H1 (cell line): ENCODE results near the gene SASS6. TPM values are rescaled to one million over a fixed set of nuclear protein-coding genes. Genes with fewer than 3 reads are reported as not detected.

Experiments
- CTCF ChIA-PET: fragments of 300-600 bp; sonication (Branson Sonifier 250); formaldehyde crosslinking; loops from one replicate; lab custom pipeline; 2021; ENCODE audit not compliant: partially characterized antibody; lab: Charles Lee
- POLR2A ChIA-PET: fragments of 300-600 bp; sonication (Branson Sonifier 250); formaldehyde crosslinking; loops from one replicate; lab custom pipeline; 2021; ENCODE audit warnings: inconsistent platforms; ENCODE audit not compliant: partially characterized antibody; lab: Charles Lee
- DNase-seq, 2 experiments: peaks; one replicate each; pipeline versions ENCODE4 v3.0.0 to v3.0.0-alpha.2; 2010 to 2022; ENCODE audit warnings: low spot score in 2 of 2, low read depth in 1 of 2, mixed read lengths in 1 of 2
- FAIRE-seq: peaks from 2 replicates; lab custom pipeline; 2011; peaks lifted over from hg19 to GRCh38; lab: Jason Lieb, UNC
- H2AFZ ChIP-seq: 2 replicates; pipeline ENCODE4 v1.8.1; 2012; ENCODE audit warnings: low read length, inconsistent platforms
- H2AK5ac ChIP-seq: 2 replicates; pipeline ENCODE4 v1.6.1; 2013; ENCODE audit warnings: low read depth, low read length
- H2BK120ac ChIP-seq: replicated peaks from 2 replicates; pipeline ENCODE3; 2013; ENCODE audit warnings: low read depth, low read length, inconsistent platforms
- H2BK12ac ChIP-seq: 2 replicates; pipeline ENCODE4 v1.6.1; 2013; ENCODE audit warnings: low read depth, low read length
- H2BK15ac ChIP-seq: 2 replicates; pipeline ENCODE4 v1.6.1; 2013; ENCODE audit warnings: low read length
- H2BK20ac ChIP-seq: 2 replicates; pipeline ENCODE4 v1.6.1; 2013; ENCODE audit warnings: low read length
- H2BK5ac ChIP-seq: 2 replicates; pipeline ENCODE4 v1.6.1; 2013; ENCODE audit warnings: low read depth, low read length
- H3K14ac ChIP-seq: 2 replicates; pipeline ENCODE4 v1.6.1; 2013; ENCODE audit warnings: inconsistent platforms; ENCODE audit not compliant: insufficient read length
- H3K18ac ChIP-seq: 2 replicates; pipeline ENCODE4 v1.6.1; 2013; ENCODE audit warnings: low read length; ENCODE audit errors: extremely low read depth
- H3K23ac ChIP-seq: 2 replicates; pipeline ENCODE4 v1.6.1; 2013; ENCODE audit warnings: inconsistent platforms; ENCODE audit not compliant: insufficient read length
- H3K23me2 ChIP-seq: 2 replicates; pipeline ENCODE4 v1.6.1; 2013; ENCODE audit warnings: low read depth, low read length
- H3K27ac ChIP-seq: 2 replicates; pipeline ENCODE4 v1.6.1; 2011; ENCODE audit warnings: low read depth, low read length, inconsistent platforms
- H3K27me3 ChIP-seq, 4 experiments: replicated peaks in 1 of 4; 1 replicate in 1 of 4; 2 replicates in 3 of 4; pipeline versions ENCODE4 v1.6.1 to v1.8.1; 2011 to 2013; ENCODE audit warnings: low read length in 3 of 4, mild to moderate bottlenecking in 3 of 4, inconsistent platforms in 2 of 4, mixed read lengths in 2 of 4, moderate library complexity in 1 of 4; ENCODE audit not compliant: control insufficient read depth in 3 of 4, insufficient read depth in 3 of 4; ENCODE audit errors: extremely low read depth in 1 of 4
- H3K36me3 ChIP-seq, 4 experiments: 2 replicates each; pipeline versions ENCODE4 v1.6.1 to v1.8.1; 2011 to 2013; ENCODE audit warnings: mild to moderate bottlenecking in 4 of 4, low read length in 3 of 4, moderate library complexity in 2 of 4, control low read depth in 1 of 4, inconsistent platforms in 1 of 4; ENCODE audit not compliant: insufficient read depth in 4 of 4, control insufficient read depth in 2 of 4
- H3K4ac ChIP-seq: replicated peaks from 2 replicates; pipeline ENCODE3; 2013; ENCODE audit warnings: low read length, low read depth, mixed read lengths, inconsistent platforms; ENCODE audit not compliant: insufficient read length
- H3K4me1 ChIP-seq, 4 experiments: replicated peaks in 1 of 4; 1 replicate in 1 of 4; 2 replicates in 3 of 4; pipeline versions ENCODE4 v1.6.1 to v1.8.1; 2011 to 2013; ENCODE audit warnings: low read length in 3 of 4, inconsistent platforms in 2 of 4, mixed read lengths in 1 of 4; ENCODE audit not compliant: insufficient read depth in 4 of 4, control insufficient read depth in 3 of 4
- H3K4me2 ChIP-seq, 2 experiments: 2 replicates each; pipeline versions ENCODE4 v1.6.1 to v1.8.1; 2011 to 2013; ENCODE audit warnings: low read depth in 2 of 2, low read length in 2 of 2, control low read depth in 1 of 2, inconsistent platforms in 1 of 2, mild to moderate bottlenecking in 1 of 2; ENCODE audit not compliant: insufficient read depth in 1 of 2
- H3K4me3 ChIP-seq, 4 experiments: fragments of 200-600, 300-600 bp in 1 of 4; sonication (generic), shearing (Covaris generic), sonication (Bioruptor Twin) in 1 of 4; 2 replicates each; pipeline versions ENCODE4 v1.5.1 to v1.8.1; 2011 to 2016; ENCODE audit warnings: low read length in 4 of 4, low read depth in 3 of 4, control low read depth in 2 of 4, inconsistent platforms in 2 of 4, mild to moderate bottlenecking in 2 of 4, mixed read lengths in 1 of 4, moderate library complexity in 1 of 4; ENCODE audit not compliant: insufficient read depth in 2 of 4; ENCODE audit errors: extremely low read depth in 1 of 4
- H3K56ac ChIP-seq: replicated peaks from 2 replicates; pipeline ENCODE3; 2013; ENCODE audit warnings: low read depth, mild to moderate bottlenecking, mixed read lengths, low read length, inconsistent platforms; ENCODE audit not compliant: insufficient read length
- H3K79me1 ChIP-seq: 2 replicates; pipeline ENCODE4 v1.6.1; 2013; ENCODE audit warnings: low read depth, low read length, control low read depth
- H3K79me2 ChIP-seq, 2 experiments: 2 replicates each; pipeline versions ENCODE4 v1.6.1 to v1.8.1; 2012 to 2013; ENCODE audit warnings: low read length in 2 of 2, mild to moderate bottlenecking in 2 of 2, inconsistent platforms in 1 of 2; ENCODE audit not compliant: insufficient read depth in 2 of 2, control insufficient read depth in 1 of 2
- H3K9ac ChIP-seq, 4 experiments: replicated peaks in 1 of 4; 1 replicate in 1 of 4; 2 replicates in 3 of 4; pipeline versions ENCODE4 v1.6.1 to v1.8.1; 2011 to 2013; ENCODE audit warnings: low read depth in 3 of 4, low read length in 3 of 4, control low read depth in 2 of 4, mild to moderate bottlenecking in 2 of 4, moderate library complexity in 2 of 4, inconsistent platforms in 1 of 4; ENCODE audit errors: extremely low read depth in 1 of 4
- H3K9me3 ChIP-seq, 2 experiments: 2 replicates each; pipeline versions ENCODE4 v1.6.1 to v1.8.1; 2012 to 2013; ENCODE audit warnings: mild to moderate bottlenecking in 2 of 2, moderate library complexity in 2 of 2, control low read depth in 1 of 2, inconsistent platforms in 1 of 2, low read depth in 1 of 2, low read length in 1 of 2, mixed read lengths in 1 of 2; ENCODE audit not compliant: insufficient read depth in 2 of 2
- H4K20me1 ChIP-seq, 2 experiments: replicated peaks in 1 of 2; 2 replicates each; pipeline versions ENCODE3 to v1.8.1; 2011 to 2013; ENCODE audit warnings: inconsistent platforms in 2 of 2, low read length in 2 of 2, mild to moderate bottlenecking in 1 of 2; ENCODE audit not compliant: insufficient read depth in 2 of 2, control insufficient read depth in 1 of 2
- H4K5ac ChIP-seq: 2 replicates; pipeline ENCODE4 v1.6.1; 2013; ENCODE audit warnings: low read length, low read depth, mixed read lengths, inconsistent platforms; ENCODE audit not compliant: insufficient read length
- H4K8ac ChIP-seq: 2 replicates; pipeline ENCODE4 v1.8.0; 2013; ENCODE audit warnings: mild to moderate bottlenecking, moderate library complexity, low read length, inconsistent platforms; ENCODE audit not compliant: insufficient read depth; ENCODE audit errors: extremely low read depth
- H4K91ac ChIP-seq: replicated peaks from 2 replicates; pipeline ENCODE3; 2013; ENCODE audit warnings: low read length, mixed read lengths, inconsistent platforms; ENCODE audit not compliant: insufficient read length
- TAF1 ChIP-seq: IDR thresholded peaks from 2 replicates; pipeline ENCODE4 v1.6.1; 2011; ENCODE audit warnings: mild to moderate bottlenecking, low read depth, low read length
- USF2 ChIP-seq: IDR thresholded peaks from 2 replicates; pipeline ENCODE4 v1.6.1; 2011; ENCODE audit warnings: low read length, improper control_type of control experiment
- WGBS, 2 experiments: shearing (Covaris generic) in 1 of 2; methylation state at CpG; one replicate each; pipeline versions ENCODE4 v1.1.6 to v1.1.7; 2013 to 2015; ENCODE audit warnings: low lambda C conversion rate in 2 of 2, mixed read lengths in 2 of 2, inconsistent platforms in 1 of 2, low coverage in 1 of 2, missing lambda C conversion rate in 1 of 2; ENCODE audit not compliant: insufficient replicate concordance in 2 of 2, insufficient coverage in 1 of 2, insufficient read length in 1 of 2; ENCODE audit errors: extremely low coverage in 1 of 2, missing lambda C conversion rate in 1 of 2; 5-methylcytosine and 5-hydroxymethylcytosine counted together
- long read RNA-seq, 2 experiments: library from RNA in 1 of 2; library from capped mRNA in 1 of 2; stranded (forward); transcript quantifications; one replicate each; pipeline ENCODE4 v2.0.0, GENCODE V29; 2021; ENCODE audit warnings: inconsistent platforms in 1 of 2
- polyA minus RNA-seq, 3 experiments: library from RNA; depleted of rRNA, polyadenylated mRNA; stranded (reverse); fragments of >200 nt; gene quantifications; 1 replicate in 2 of 3; 2 replicates in 1 of 3; pipeline ENCODE4 v1.2.3, GENCODE V29; 2011
- polyA plus RNA-seq, 7 experiments: library from polyadenylated mRNA; depleted of rRNA in 3 of 7; stranded (reverse) in 5 of 7; unstranded in 2 of 7; fragments of >200 nt in 5 of 7; fragments of 200-250 nt in 2 of 7; gene quantifications; 1 replicate in 5 of 7; 2 replicates in 1 of 7; 4 replicates in 1 of 7; pipeline versions ENCODE4 v1.2.1 to v1.2.3, GENCODE V29; 2011 to 2013; ENCODE audit warnings: missing spikeins in 2 of 7, mixed read lengths in 2 of 7
- total RNA-seq: library from RNA; stranded (reverse); fragmentation: NEBNext Ultra II Directional; extraction: Animal tissue kit (Norgen Biotek cat#: 25700); gene quantifications from 2 replicates; pipeline ENCODE4 v1.2.1, GENCODE V29; 2021

The SASS6 gene
- 13.1 and 13.8 TPM in 2 replicates for total RNA-seq
- 0.72 and 1.2 TPM in 2 replicates for polyA plus RNA-seq (2011; rRNA removed)
- 2.4 TPM for polyA plus RNA-seq (2011; cell fraction: cytosol; rRNA removed)
- polyA plus RNA-seq (2011; cell fraction: nucleus; rRNA removed), result 1.2 TPM
- polyA plus RNA-seq (2012, experiment 1 of 2), result 3.7 to 9.3 TPM (median 4.4 TPM) in 4 replicates
- 0.51 TPM for polyA plus RNA-seq (2012, experiment 2 of 2)
- polyA plus RNA-seq (2013, experiment 1 of 2), result 10.0 TPM
- polyA plus RNA-seq (2013, experiment 2 of 2), result 9.6 TPM
- 1.5 and 3.6 TPM in 2 replicates for polyA minus RNA-seq (2011; rRNA and poly(A)+ RNA removed)
- polyA minus RNA-seq (2011; cell fraction: cytosol; rRNA and poly(A)+ RNA removed), result 3.2 TPM
- 6.0 TPM for polyA minus RNA-seq (2011; cell fraction: nucleus; rRNA and poly(A)+ RNA removed)
- long read RNA-seq, experiment 1, partial matches to known transcripts, result 3 of 8 reads
- long read RNA-seq, experiment 1, other reads (novel, unspliced or antisense), result 2 of 8 reads
- long read RNA-seq, experiment 2, partial matches to known transcripts, result 6 of 8 reads
- long read RNA-seq, experiment 2, other reads (novel, unspliced or antisense), result 2 of 8 reads

GRCh38 chr1:100132566-100133477 lies at the start of gene SASS6, which contains the start of gene TRMT13:
Gene SASS6, minus strand, starts transcription at chr1:100132930. Its CDS starts 116 bp downstream, at chr1:100132814.
Gene TRMT13, plus strand, starts transcription at chr1:100133163. Its CDS starts 6 bp downstream, at chr1:100133169.
- peaks cover 0 to 8% (median 3%) of the 10 kb centered on the region in 4 experiments; a peak in 3 of 8 replicates for H3K36me3 ChIP-seq
- no peaks in the 10 kb centered on the region for H3K9me3 ChIP-seq
- no peak within 1 kb of the TSS; the same call in 1 of the 2 replicates for H2BK15ac ChIP-seq
- no peaks in the 10 kb centered on the region for H3K23me2 ChIP-seq
- peak within 1 kb of the TSS; percentile 98 for H4K8ac ChIP-seq
- peak within 1 kb of the TSS; percentile 45; the same call in 1 of the 2 replicates for H2BK12ac ChIP-seq
- WGBS, 2 experiments, result 2% methylated on average over 57 of the region's 57 CpGs; no CpG with 5 or more reads in 1 of the 2 experiments
- no peak within 1 kb of the TSS for H2AK5ac ChIP-seq
- peak; percentile 89 for FAIRE-seq
- peaks cover 0 to 5% (median 0%) of the 10 kb centered on the region in 4 experiments; a peak in 2 of 7 replicates for H3K4me1 ChIP-seq
- peak within 1 kb of the TSS; percentile 92 for H3K18ac ChIP-seq
- H4K5ac ChIP-seq, result peak within 1 kb of the TSS; percentile 99
- peak within 1 kb of the TSS; percentile 95 for H4K91ac ChIP-seq
- ChIA-PET CTCF (interaction anchor here (0.9 to 1.2 kb wide), 2 partner anchors 11 to 324 kb away, joined by 3 to 4 read pairs; no protein-coding TSS in a partner anchor), POLR2A (interaction anchor here (0.6 to 1.3 kb wide), 17 partner anchors 9 to 762 kb away, joined by 3 to 7 read pairs (median 3); partner anchors contain the start of genes AGL, DBT, EXTL2 and RTCA)
- no peak within 1 kb of the TSS for H3K4ac ChIP-seq
- no peaks in the 10 kb centered on the region; the same call in 1 of the 2 replicates for H3K79me1 ChIP-seq
- peak within 1 kb of the TSS; percentile 94 for H3K27ac ChIP-seq
- peak within 1 kb of the TSS; percentile 89 for H2BK120ac ChIP-seq
- H3K79me2 ChIP-seq, result peaks cover 9 to 61% of the 10 kb centered on the region in 2 experiments
- peak within 1 kb of the TSS; percentile 79 to 96 (median 96) for H3K4me3 ChIP-seq
- H2BK20ac ChIP-seq, result no peak within 1 kb of the TSS
- H3K27me3 ChIP-seq, result no peaks in the 10 kb centered on the region
- peak; percentile 86 to 90 for DNase-seq
- H2BK5ac ChIP-seq, result peak within 1 kb of the TSS; percentile 96
- no peak within 1 kb of the TSS for H3K56ac ChIP-seq
- peaks cover 0 to 3% of the 10 kb centered on the region in 2 experiments for H4K20me1 ChIP-seq
- no peak within 1 kb of the TSS for H3K23ac ChIP-seq
- no peak within 1 kb of the TSS for H3K14ac ChIP-seq
- peak within 1 kb of the TSS; percentile 62 to 67 for H3K4me2 ChIP-seq
- H2AFZ ChIP-seq, result peak within 1 kb of the TSS; percentile 93
- peak within 1 kb of the TSS; percentile 84 to 94 (median 91) for H3K9ac ChIP-seq
- TF ChIP-seq USF2, result no peak
- peak; percentile 89 for TF ChIP-seq TAF1
